T-helper 1 cell (primary cell): ENCODE results near the gene ERFE.
A peak's percentile ranks its signal among the peaks of the same experiment; 100 is the strongest.
"Not testable (repeated sequence)": the region's sequence is repeated elsewhere in the genome, so short reads cannot be mapped to it uniquely, and the experiment has no call there.

Experiments
- DNase-seq, 5 donors: peaks; one replicate each; pipeline ENCODE4 v3.0.0-alpha.2; 2012 to 2020

The ERFE gene

DNA sequence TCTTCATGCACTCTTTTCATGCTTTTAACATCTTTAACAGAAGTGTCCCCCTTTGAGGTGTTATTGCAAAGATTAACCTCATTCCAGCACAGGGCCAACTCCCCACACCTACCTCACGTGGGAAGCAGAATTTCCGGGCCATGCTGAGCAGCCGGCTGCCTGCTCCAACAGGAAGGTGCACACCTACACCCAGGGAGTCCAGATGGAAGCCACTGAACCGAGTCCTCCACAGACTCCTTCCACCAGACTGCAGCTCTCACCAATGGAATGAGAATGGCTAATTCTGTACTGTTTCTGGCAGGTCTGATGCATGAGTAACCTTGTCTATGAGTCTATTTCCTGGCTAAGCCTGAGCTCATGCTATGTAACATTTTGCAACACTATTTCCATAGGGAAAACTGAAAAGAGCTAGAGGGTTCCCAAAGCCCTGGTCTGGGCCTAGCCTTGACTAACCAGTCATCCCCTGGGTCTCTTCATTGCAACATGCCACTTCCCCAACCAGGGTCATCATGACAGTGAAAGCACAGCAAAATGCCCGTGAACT, 11.0 kb downstream of the ERFE start:
- DNase-seq = no peak

DNA sequence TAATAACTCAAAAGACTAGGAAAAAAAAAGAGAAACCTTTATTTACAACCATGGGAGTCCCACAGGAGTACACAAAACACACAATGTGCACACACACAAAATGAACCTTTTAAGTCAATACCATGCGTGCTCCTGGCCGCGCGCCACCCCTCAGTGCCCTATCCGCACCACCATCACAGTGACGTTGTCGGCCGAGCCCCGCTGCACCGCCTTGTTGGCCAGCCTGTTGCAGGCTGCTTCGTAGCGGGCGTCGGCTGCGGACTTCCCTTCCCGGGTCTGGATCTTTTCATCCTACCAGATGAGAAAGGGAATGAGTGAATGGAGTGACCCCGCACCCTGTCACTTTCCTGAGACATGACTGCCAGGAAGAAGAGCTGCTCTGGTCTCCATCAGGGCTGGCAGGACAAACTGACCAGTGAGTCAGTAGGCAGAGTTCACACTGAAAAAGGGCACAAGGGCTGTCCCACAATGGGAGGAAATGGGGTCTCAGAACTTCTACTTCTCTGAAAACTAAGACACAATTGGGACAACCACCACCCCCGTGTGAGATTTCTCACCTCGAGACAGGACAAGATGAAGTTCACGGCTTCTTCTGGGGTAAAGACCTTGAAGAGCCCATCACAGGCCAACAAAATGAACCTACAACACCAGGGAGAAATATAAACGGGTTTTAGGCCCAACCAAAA, 11.8 kb downstream of the ERFE start:
- DNase-seq = no peak

DNA sequence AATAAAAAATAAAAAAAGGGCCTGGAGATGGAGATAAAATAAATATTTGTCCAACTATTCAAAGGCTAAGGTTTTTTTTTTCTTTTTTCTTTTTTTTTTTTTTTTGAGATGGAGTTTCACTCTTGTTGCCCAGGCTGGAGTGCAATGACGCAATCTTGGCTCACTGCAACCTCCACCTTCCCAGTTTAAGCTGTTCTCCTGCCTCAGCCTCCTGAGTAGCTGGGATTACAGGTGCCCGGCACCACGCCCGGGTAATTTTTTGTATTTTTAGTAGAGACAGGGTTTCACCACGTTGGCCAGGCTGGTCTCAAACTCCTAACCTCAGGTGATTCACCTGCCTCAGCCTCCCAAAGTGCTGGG, 12.3 kb downstream of the ERFE start:
- not testable (repeated sequence) for DNase-seq

DNA sequence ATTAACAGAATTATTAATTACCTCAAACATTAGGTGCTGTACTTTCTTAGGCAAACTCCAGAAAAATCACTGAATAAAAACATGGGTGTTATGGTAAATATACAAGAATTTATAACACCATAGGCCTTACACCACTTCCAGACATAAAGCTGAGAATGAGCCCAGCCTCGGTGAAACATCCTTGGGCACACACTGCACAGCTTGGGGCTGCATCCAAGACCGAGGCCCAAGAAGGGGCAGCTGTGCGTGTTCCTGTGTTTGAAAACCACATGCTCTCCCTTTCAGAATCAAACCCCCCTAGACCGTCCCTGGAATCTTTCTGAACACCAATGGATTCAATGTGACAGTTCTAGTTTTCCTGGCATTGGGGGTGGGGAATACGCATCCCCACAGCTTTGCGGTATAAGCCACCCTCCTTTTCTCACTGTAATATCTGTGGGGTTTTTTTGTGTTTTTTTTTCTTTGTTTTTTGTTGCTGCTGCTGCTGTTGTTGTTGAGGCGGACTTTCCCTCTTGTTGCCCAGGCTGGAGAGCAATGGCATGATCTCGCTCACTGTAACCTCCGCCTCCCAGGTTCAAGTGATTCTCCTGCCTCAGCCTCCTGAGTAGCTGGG, 12.9 kb downstream of the ERFE start:
- no peak for DNase-seq

DNA sequence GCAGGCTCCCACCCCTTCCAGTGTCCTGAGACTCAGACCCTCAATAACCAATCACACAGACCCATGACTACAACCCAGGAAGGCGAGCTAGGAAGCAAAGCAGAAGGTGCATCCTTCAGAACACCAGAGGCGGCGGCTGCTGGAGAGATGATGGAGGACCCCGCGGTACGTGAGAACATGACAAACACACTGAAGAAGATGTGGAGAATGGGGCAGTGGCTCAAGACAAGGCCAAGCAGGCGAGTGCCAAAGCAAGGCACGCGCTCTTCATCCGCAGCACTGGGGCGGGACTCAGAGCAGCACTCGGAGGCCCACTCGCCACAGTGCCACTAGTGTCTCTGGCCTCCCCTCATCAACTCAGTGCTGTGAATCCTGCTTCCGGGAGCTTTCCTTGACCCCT, 13.7 kb downstream of the ERFE start:
- DNase-seq = no peak

DNA sequence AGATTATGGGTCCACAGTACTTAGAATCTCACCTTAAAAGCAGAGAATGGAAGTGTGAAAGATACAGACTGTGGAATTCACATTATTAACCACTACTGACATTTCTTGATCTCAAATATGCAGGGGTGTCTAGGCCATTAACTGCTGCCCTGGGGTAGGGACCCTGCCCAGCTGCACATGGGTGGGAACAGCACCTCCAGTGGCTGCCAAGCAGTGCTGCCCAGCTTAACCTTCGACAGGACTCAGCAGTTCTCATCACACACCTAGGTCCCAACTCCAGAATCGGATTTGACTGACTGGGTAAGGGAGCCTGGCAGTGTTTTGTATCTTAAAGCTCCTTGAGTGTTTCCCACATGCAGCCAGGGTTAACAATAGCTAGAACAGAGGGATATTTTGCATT, 14.9 kb downstream of the ERFE start:
- DNase-seq = no peak

DNA sequence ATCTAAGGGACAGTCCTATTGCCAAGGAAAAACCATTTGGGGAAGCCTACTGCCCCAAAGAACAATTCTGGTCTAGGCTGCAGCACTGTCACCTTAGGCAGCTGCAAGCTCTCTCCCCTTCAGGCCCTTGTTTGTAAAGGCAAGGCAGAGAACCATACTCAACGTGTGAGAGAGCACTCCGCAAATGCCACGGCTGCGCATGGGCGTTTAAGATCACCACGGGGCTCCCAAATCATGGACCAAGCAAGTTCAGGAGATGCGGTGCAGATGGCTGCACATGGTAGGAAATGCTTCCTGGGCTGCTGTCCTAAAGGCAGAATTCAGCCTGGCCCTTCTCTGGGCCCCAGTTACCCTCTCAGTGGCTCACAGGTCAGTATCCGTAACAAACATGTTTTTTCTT, 15.5 kb downstream of the ERFE start:
- no peak for DNase-seq

DNA sequence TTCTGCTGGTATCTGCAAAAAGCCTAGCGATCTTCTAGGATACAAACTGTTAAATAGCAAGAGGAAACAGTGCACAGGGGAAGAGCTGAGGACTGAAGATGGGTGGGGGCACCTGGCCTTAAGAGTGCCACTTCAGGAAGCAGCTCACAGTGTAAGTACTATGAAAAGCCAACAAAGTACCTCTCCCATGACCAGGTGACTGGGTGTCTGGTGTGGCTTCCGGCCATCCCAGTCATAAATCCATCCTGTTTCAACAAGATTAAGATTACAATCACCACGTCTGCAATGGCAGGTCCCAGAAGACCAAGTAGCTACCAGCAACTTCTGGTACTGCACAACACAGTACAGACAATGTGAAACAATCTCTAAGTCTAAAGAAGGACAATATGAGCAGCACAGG, 15.9 kb downstream of the ERFE start:
- no peak for DNase-seq

DNA sequence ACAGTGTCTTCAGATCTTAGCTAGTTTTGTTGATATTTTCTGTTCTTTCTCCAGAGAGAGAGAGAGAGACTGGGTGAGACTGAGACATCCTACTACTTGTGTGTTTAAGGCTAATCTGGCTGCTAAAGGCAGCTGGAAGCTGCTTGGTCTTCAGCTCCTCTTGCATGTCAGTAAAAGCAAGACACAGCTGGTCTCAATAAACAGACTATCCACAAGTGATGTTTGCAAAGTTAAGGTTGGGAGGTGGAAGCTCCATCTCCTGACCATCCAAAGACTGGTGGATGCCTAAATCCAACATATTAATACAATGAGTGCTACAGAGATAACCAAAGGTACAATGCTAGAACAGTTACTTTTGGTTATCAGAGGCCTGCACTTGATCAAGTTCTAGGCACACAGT, 17.8 kb downstream of the ERFE start:
- DNase-seq = no peak

DNA sequence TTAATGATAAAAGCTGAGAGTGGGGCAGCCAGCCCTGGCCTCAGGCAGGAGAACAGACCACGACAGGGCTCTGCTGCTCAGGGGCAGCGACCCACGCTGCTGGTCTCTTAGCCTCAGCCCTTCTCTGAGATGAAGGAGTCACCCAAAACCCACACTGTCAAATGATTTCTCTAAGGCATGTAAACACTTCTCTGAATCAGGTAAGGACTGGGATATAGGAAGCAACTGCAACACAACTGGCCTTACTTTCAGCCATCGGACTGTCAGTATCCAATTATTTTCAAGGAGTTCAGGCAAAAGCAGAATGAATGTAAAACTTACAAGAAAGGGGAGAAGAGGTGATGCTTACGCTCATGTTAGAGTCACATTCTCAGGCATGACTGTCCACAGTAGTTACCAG, 21.8 kb downstream of the ERFE start:
- DNase-seq = no peak

DNA sequence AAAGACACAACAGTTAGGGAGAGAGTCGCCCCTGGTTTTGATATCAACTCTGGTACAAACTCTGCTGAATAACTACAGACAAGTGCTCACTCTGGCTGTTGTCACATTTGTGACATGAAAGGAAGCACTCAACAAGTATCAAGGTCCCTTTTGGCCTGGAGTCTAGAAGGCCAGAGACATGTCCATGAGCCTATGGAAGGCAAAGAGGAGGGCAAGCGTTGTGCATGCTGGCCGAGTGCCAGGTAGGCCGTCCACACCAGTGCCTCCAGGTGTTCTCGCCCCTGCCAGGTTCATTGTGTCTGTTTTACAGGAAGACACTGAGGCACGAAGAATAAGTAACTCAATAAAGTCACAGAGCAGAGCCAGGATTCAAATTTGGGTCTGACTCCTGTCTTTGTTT, 23.6 kb downstream of the ERFE start:
- DNase-seq = no peak

DNA sequence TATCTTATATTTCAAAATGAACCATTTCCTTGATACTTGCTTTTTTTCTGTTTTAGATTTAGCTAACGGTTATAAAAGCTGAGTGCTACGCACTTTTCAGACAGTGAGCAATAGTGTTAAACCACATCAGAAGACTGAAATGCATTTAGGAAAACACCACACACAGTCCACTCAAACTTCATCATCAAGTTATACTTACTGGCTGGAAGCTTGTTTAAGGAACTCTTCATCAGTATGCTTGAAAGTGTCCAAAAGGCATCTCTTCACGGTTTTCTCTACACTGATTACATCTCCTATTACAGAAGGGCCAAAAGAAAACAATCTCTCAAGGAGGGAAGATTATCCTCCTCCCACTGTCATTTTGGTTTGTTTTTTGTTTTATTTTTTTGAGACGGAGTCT, 25.1 kb downstream of the ERFE start:
- no peak for DNase-seq

DNA sequence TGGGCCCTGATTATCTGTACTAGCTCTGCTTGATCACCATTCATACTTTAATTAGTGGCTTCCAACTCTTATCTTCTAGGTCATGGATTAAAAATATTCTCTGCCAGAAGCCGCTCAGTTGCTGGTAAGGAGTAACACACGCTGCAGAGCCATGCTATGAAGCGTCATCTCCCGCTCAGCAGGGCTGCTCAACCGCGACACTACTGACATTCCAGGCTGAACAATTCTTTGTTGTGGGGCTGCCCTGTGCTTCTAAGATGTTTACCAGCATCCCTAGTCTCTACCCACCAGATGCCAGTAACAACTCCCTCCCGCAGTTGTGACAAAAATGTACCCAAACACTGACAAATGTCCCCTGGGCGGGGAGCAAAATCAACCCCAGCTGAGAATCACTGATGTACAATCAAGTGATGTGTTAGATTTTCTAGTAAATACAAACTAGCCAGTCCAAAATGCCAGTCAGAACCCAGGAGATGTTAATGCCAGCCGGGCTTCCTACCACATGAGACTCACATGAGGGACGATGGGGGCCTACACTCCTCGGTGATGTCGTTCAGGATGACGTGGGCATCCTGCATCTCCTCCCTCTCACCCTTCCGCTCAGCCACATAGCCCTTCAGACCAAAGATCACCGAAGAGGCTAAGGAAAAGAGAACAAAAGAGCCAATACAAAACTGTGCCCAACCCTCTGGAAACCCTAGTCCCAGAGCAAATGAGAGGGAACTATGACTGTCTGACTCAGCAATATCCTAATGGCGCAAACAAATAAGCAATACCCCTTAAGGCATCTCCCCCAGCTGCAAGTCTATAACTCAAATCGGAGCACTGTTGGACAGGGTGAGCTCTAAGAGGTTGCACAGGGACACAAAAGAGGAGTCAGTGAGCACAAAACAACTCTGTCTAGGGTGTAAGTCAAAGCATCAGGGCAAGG, 29.1 kb downstream of the ERFE start:
- DNase-seq = no peak

DNA sequence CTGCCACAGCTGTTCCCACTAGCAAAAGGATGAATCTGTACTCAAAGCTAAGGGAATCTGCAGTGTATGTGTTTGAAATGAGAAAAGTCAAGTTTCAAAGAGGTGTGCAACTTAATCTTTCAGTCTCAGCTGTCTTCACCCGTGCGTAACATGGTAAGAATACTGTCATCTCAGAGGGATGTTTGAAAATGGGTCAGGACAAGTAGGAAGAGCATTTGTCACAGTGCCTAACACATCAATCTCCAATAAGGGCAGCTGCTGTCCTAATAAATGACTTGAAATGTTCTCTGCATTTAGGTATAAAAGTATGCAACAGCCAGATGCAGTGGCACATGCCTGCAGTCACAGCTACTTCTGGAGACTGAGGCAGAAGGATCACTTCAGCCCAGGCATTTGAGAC, 31.7 kb downstream of the ERFE start:
- DNase-seq = no peak

DNA sequence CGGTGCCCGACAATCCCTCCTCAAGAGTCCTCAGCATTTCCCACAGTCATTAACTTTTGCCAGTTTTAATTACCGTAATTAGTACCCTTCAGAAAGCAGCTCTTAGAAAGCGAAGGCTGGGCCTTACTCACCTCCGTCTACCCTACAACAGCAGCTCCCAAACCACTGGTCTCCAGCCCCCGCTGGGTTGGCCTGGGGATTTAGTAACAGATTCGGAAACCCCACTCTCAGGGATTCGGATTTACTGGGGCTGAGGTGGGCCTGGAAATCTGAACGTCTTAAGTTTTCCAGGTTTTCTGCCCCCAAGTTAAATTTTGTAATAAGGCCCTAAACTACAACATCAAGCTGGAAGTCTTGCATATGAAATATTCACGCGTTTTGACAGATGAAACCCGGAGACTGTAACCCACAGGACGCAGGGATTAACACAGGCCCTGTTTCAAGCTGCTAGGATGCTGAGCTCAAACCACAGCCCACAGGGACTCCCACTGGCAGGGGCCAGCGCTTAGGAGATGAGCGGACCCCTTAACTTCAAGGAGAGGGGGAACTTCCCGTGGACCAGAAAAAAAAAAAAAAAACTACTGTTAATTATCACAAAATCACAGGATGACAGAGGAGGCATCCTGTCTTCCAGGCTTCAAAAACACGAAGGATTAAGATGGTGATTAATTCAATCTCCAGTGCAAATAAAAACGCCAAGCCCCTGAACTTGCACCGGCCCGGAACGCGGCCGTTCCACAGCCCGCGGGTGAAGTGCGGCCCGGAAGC, 43.7 kb downstream of the ERFE start:
- DNase-seq = no peak

DNA sequence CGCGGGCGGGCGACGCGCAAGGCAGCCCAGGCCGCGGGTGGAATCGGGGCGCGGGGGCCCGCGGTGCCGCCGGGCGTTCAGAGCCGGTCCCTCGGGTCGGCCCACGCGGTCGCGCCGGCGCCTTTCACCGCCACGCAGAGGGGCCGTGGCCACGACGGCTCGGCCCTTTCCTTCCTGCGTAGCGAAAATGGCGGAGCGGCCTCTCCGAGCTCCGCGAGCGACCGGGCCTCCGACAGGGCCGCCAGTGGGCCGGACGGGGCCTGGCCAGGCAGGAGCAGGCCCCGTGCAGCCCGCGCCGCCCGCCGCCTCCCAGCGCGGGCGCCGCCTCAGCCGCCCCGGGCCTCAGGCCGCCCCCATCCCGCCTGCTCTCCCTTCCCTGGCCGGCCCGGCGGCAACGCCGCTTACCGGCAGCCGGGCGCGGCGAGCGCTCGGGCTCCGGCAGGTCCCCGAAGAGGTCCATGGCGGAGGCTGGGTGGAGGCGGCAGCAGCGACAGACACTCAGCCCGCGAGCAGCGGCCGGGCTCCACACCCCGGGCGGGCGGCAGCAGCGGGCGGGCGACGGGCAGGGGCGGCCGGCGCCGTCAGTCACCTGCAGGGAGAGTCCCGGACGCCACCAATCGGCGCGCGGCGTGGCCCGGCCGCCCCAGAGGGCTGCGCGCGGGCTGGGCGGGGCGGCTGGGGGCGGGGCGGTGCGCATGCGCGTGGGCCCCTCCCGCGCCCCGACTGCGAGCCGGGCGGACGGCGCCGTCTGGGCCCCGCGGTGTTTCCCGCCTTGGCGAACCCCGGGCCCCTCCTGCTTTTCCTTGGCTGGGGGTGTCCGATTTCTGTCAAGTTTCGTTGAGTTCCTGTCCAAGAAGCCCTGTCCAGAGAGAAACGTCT, 44.6 kb downstream of the ERFE start, which contains the start of gene ILKAP:
TSS of gene ILKAP (minus strand) at position 602 of the 879 bp plus-strand sequence. CDS start at position 460, 142 bp downstream.
- DNase-seq = peak; percentile 81 to 95 (median 86)

DNA sequence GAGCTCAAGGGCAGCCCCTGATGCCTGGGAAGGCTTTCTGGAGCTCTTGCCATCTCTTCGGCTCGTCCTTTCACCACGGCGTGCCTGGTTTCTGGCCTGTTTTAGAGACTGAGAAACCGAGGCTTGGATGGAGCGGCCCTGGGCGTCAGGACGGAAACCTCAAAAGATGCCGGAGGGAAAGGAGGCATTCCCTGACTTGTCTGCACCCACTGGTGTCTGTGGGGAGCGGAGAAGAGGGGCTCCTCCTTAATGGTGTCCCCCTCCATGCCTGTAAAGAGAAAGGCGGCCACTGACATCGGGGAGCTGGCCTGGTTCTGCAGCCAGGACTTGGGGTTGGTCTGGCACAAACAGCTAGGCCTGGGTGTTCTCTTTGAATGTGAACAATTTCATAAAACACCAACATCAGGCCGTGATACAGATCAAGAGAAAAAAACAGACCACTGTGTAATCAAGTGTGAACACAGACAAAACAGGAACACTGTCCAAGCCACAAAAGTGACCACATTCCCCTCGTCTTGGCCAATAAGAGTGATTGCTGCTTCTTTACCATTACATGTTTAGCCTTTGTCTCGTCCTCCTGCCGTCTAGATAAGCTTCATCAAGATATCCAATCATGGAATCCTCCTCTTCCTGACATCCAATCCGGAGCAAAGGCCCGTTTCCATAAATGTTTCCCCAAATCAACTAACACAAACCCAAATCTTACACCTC, 45.4 kb downstream of the ERFE start:
- no peak for DNase-seq

DNA sequence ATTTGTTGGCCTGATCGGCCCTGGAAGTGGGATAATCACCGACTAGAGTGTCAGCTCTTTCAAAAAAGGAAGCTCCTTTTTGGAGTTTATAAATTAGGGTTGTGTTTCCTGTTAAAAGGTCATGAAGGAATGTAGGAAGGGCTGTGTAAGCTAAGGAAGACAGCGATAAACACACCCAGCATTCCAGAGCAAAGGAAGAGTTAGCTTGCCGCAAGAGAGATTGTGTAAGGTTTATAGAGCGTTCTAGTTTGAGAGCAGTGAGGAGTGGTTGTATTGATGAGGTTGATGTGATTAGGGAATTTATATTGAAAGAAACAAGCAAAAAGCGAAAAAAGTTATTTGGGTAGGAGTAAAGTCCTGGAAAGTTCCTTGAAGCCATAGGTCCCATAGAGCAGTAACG, 48.2 kb downstream of the ERFE start:
- DNase-seq = no peak

DNA sequence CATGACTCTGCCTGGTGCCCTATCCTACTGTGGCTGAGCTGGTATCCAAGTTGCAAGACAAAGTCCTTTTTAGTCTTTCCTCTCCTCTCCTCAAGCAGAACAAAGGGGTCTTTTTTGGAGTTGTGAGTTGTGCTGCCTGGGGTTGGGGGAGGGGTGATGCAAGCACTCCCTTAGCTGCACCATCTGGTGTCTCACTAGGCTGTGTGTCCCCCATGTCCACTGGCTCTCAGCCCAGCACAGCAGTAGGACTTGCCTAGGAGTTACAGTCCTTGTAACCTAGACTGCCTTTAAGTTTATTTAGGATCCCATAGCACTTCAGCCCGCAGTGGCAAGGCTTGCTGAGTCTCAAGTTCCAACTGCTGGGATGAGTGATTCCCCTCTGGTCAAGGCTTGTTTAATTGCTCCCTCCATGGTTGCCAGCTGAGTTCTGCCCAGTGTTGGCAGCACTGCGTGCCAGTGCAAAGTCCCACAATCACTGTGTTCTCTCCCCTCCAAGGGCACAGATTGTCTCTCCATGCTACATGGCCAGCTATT, 57.9 kb downstream of the ERFE start:
- no peak for DNase-seq
